SW 1271 (cell line): Measurements from ENCODE around the gene DDC.

ENCODE experiments used
- DNase-seq, 2 experiments: peaks; one replicate each; lab custom pipeline; 2025; lab: John Stamatoyannopoulos, UW

The DDC gene

DNA sequence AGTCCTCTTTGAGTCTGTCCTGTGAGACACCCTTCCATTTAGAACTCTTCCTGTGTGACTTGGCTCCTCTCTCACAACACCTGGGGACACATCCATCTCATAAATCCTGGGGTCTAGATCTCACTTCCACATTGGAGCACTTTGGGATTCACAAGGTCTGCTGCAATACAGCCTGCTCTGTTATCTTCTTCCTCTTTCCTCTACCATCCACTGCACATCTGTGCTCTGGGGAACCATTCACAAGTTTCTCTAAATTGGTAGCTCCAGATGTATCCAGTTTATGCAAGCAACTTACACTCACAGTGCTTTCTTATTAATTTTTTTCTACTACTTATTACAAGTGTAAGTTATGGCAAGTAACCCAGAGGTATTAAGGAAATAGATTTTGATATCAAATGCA, 109.5 kb downstream of the DDC start:
- DNase-seq, result no peak

GRCh38 chr7:50454968-50455367, 110.2 kb downstream of the DDC start:
- no peak for DNase-seq

- DNase-seq, result no peak
Observed at GRCh38 chr7:50450590-50451032, 114.6 kb downstream of the DDC start.

DNA sequence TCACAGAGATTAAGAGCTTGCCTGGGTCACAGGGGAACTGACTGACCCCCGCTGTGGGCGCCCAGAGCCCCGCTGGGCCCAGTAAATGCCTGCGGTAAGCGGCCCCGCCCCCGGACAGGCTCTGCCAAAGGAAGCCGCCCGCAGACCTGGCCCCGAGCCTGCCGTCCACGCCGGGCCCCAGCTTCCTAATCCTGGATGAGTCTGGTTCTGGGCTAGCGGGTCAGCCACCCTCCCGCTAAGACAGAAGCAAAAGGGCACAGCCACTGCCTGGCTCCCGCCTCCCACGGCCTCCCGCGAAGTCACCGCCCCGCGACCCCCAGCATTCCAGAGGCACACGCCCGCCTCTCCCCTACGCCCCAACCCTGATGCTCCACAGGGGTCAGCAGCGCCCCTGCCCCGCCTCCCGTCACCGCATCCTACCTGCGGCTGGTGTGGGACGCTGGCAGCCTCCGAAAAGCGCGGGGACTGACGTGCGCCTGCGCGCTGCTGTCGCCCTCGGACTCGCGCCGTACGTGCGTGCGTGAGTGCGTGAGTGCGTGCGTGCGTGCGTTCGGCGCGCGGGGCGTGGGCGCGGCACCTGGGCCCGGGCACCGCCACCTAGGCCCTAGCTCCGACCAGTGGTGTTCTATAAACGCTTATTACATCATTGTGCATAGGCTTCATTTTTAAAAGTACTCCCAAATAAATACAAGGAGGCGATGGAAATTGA, 115.2 kb downstream of the DDC start, which contains the start of gene FIGNL1:
Gene FIGNL1 (minus strand): TSS at position 470 of the 709 bp plus-strand sequence. CDS start 3,063 bp downstream, outside the sequence.
- DNase-seq, result peak in 1 of 2 experiments; percentile 51

DNA sequence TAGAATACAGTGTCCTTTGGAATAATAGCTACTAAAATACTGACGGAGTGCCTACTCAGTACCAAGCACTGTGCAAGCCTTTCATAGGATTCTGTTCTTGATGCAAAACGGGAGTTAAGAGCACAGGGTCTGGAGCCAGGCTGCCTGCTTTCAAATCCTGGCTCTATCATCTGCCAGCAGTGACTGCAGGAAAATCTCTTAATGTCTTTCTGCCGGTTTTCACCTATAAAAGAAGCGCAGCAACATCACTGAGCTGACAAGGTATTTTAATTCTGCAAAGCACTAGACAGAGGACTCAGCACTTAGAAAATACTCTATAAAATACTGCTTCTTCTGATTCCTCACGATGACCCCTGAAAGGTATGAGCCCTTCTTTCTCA, 115.7 kb downstream of the DDC start:
- DNase-seq, result no peak

- no peak for DNase-seq
Observed at GRCh38 chr7:50448823-50449222, 116.4 kb downstream of the DDC start.

- DNase-seq, result no peak
Observed at GRCh38 chr7:50446542-50446960, 118.7 kb downstream of the DDC start.

DNA sequence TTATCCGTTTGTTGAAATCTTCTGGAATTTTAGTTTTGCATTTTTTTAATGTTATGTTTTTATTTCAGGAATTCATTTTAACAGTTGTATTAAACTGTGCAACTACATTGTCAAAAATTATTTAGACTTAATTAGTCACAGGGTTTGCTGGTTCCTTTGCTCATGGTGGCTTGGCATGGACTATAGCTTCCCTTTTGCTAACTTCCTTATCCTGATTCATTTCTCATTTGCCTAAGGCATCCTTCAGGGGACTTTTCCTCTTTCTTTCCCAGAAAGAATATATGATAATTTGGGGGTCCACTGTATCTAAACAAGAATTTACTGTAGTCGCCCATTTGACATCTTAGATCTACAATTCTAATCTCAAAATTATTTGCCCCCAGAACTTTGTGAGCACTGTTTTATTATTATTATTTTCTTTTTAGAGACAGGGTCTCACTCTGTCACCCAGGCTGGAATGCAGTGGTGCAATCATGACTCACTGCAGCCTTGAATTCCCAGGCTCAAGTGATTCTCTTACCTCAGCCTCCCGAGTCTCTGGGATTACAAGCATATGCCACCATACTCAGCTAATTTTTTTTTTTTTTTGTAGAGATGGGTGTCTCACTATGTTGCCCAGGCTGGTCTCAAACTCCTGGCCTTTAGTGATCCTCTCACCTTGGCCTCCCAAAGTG, 128.9 kb downstream of the DDC start:
- DNase-seq, result peak in 1 of 2 experiments; percentile 5

GRCh38 chr7:50431722-50432305, 133.4 kb downstream of the DDC start:
- DNase-seq, result no peak

- no peak for DNase-seq
Observed at GRCh38 chr7:50431316-50431715, 133.9 kb downstream of the DDC start.

GRCh38 chr7:50428911-50429310, 136.3 kb downstream of the DDC start:
- no peak for DNase-seq

DNA sequence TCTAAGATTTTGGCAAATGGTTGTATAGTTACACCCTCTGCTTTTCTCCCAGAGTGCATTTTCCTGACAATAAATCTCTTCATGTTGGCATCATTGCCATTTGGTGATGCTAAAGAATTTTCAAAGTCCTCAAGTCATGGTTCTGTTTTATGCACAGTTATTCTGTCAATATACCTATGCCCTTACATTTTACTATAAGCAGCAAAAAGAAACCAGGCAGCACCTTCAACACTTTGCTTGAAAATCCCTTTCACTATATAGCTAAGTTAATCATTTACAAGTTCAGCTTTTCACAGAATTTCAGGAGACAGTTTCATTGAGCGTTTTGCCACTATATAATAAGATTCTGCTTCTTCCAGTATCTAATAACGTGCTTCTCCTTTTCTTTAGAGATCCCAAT, 137.7 kb downstream of the DDC start:
- no peak for DNase-seq

- no peak for DNase-seq
Observed at GRCh38 chr7:50426280-50427045, 138.7 kb downstream of the DDC start.

DNA sequence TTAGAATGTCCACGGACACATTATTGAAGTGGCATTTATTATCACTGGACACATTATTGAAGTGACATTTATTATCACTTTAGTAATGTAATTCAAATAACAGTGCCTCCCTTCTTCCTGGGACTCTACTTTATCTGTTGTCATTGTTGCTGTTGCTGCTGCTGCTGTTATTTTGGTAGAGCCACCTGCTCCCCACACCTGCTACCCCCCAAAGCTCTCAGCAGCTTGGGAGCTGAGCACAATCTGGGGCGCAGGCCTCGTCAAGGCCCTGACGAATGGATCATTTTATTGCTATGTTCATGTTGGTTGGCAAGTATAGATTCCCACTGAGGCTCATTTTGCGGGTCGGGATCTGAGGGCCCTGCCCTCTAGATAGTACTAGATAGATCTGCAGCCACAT, 139.9 kb downstream of the DDC start:
- no peak for DNase-seq

- no peak for DNase-seq
Observed at GRCh38 chr7:50423860-50424259, 141.3 kb downstream of the DDC start.

DNA sequence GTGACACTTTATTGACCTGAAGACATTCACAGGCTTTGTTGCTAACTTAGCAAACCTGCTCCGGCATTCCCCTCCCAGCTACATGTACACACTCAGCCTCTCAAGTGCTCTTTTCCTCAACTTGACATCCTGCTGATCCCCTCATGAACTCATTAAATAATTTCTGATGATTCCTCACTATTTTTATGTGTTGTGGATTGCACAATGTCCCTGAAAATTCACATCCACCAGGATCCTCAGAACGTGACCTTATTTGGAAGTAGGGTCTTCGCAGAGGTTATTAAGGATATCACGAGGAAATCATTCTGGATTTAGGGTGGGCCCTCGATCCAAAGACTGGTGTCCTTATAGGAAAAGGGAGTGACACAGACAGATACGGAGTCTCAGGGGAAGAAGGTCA, 142.3 kb downstream of the DDC start:
- DNase-seq, result no peak

- DNase-seq, result no peak
Observed at GRCh38 chr7:50421043-50421442, 144.2 kb downstream of the DDC start.

GRCh38 chr7:50418526-50419290, 146.5 kb downstream of the DDC start:
- DNase-seq, result no peak

DNA sequence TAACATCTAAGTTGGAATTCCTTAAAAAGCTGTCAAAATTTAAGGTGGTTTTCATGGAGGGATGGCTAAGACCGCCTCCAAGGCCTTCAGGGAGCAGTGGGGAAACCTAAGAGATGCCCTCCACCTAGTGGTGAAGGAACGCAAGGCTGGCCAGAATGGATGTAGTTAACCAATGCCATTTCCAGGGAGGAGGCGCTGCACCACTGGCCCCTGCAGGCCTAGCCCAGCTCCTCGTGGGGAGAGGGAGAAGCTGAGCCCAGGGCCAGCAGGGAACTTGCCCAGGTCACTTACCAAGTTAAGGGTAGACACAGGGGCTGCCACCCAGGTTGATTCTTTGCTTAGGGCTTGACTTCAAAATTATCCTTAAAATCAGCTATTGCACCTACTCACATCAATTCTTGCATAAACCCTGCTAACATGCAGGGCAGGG, 147.1 kb downstream of the DDC start:
- peak; percentile 51 to 57 for DNase-seq

GRCh38 chr7:50416527-50417182, 148.6 kb downstream of the DDC start:
- no peak for DNase-seq

DNA sequence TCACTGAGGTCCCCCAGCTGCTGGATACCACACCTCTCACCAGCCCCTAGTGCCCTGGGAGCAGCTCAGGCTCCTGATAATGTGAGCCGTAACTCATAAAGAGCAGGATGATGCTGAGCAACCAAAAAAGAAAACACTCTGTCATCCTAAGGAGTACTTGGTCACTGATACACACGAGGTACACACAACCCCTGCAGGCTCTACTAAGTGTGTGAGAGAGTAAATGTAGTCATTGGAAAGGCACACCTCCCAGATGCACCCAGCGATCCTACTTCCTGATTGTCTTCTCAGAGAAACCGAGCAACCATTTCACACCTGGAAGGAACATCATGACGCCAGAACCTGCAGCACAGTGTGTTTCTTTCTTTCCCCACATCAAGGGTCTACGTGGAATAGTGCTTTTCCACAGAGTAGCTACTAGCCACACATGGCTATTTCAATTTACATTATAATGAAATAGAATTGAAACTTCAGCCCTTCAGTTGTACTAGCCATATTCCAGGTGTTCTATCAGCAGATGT, 149.3 kb downstream of the DDC start:
- no peak for DNase-seq
